Upper lobe of right lung (tissue), 1 donor: Measurements from ENCODE around the gene PI3. TPM values are rescaled to one million over a fixed set of nuclear protein-coding genes. Genes with fewer than 3 reads are reported as not detected.
"Not testable (repeated sequence)": the region's sequence is repeated elsewhere in the genome, so short reads cannot be mapped to it uniquely, and the experiment has no call there.

Experiments used
- ATAC-seq: fragments of 200-7000 bp; cut with Tn5 transposase; one replicate; pipeline ENCODE4 v1.9.1; 2020; ENCODE audit warnings: mild to moderate bottlenecking, moderate library complexity
- DNase-seq: peaks from one replicate; pipeline ENCODE4 v3.0.0-alpha.2; 2020
- H3K27ac ChIP-seq: fragments of 200-600 bp; one replicate; pipeline ENCODE4 v1.8.0; 2022
- H3K27me3 ChIP-seq: fragments of 200-600 bp; one replicate; pipeline ENCODE4 v1.8.0; 2022; ENCODE audit warnings: mild to moderate bottlenecking
- H3K36me3 ChIP-seq: fragments of 200-600 bp; one replicate; pipeline ENCODE4 v1.8.0; 2022
- H3K4me1 ChIP-seq: fragments of 200-600 bp; one replicate; pipeline ENCODE4 v1.8.0; 2022
- H3K4me3 ChIP-seq: fragments of 200-600 bp; one replicate; pipeline ENCODE4 v1.8.0; 2022; ENCODE audit warnings: mild to moderate bottlenecking
- H3K9me3 ChIP-seq: fragments of 200-600 bp; one replicate; pipeline ENCODE4 v1.8.0; 2022
- CTCF ChIP-seq: fragments of 200-600 bp; IDR thresholded peaks from one replicate; pipeline ENCODE4 v1.8.0; 2022; ENCODE audit warnings: antibody characterized with exemption
- intact Hi-C: fragments of 100-400 bp; cut with DNase I; formaldehyde crosslinking; loops from one replicate; pipeline ENCODE4 v1.11.0; 2022
- long read RNA-seq: library from polyadenylated mRNA; unstranded; transcript quantifications from one replicate; pipeline ENCODE4 v2.0.0, GENCODE V29; 2021
- total RNA-seq: library from RNA; stranded (reverse); fragmentation: NEBNext Ultra II Directional; extraction: Animal tissue kit (Norgen Biotek cat#: 25700); gene quantifications from one replicate; pipeline ENCODE4 v1.2.1, GENCODE V29; 2021
- donor health status: DM: no; HTN: yes; CAD: no; lungs with severe emphysema.

The PI3 gene
- 4.1 TPM for total RNA-seq
- long read RNA-seq = 0 reads

- Histone ChIP-seq H3K4me3 (no peak within 1 kb of the TSS), H3K9me3 (no peaks in the 10 kb centered on the region), H3K36me3 (no peaks in the 10 kb centered on the region), H3K4me1 (no peaks in the 10 kb centered on the region), H3K27me3 (no peaks in the 10 kb centered on the region), H3K27ac (no peak within 1 kb of the TSS)
- DNase-seq (peak; percentile 81), ATAC-seq (peak; percentile 58)
- intact Hi-C loops = no loop called here
- no peak for TF ChIP-seq CTCF
Observed at GRCh38 chr20:45174434-45175364, at the start of gene PI3. Gene PI3 (plus strand): TSS chr20:45174902. CDS start chr20:45174923, 21 bp downstream.

- Histone ChIP-seq H3K27me3 (no peaks in the 10 kb centered on the region), H3K9me3 (no peaks in the 10 kb centered on the region), H3K4me3 (no peak overlapping the region), H3K27ac (peak overlapping the region; percentile 37), H3K4me1 (no peaks in the 10 kb centered on the region), H3K36me3 (no peaks in the 10 kb centered on the region)
- intact Hi-C loops = no loop called here
- DNase-seq = no peak
- peak; percentile 83 for ATAC-seq
- TF ChIP-seq CTCF = no peak
Observed at GRCh38 chr20:45128099-45128498, 46.6 kb upstream of the PI3 start.

GRCh38 chr20:45136911-45137310, 37.8 kb upstream of the PI3 start:
- Histone ChIP-seq H3K27me3 (peaks cover 4% of the 10 kb centered on the region), H3K9me3 (no peaks in the 10 kb centered on the region), H3K4me1 (no peaks in the 10 kb centered on the region), H3K36me3 (no peaks in the 10 kb centered on the region), H3K4me3 (no peak overlapping the region), H3K27ac (no peak overlapping the region)
- ATAC-seq = no peak
- no peak for DNase-seq
- TF ChIP-seq CTCF = no peak
- intact Hi-C loops = no loop called here

- Histone ChIP-seq H3K36me3 (no peaks in the 10 kb centered on the region), H3K9me3 (no peaks in the 10 kb centered on the region), H3K4me1 (no peaks in the 10 kb centered on the region), H3K4me3 (no peak overlapping the region), H3K27me3 (peaks cover 4% of the 10 kb centered on the region), H3K27ac (no peak overlapping the region)
- intact Hi-C loops = no loop called here
- TF ChIP-seq CTCF = peak; percentile 69
- DNase-seq (peak; percentile 90), ATAC-seq (peak; percentile 94)
Observed at GRCh38 chr20:45138561-45139300, 36.0 kb upstream of the PI3 start.

- H3K4me3 ChIP-seq, H3K27me3 ChIP-seq, ATAC-seq, intact Hi-C loops, H3K27ac ChIP-seq, H3K4me1 ChIP-seq, H3K9me3 ChIP-seq, DNase-seq, H3K36me3 ChIP-seq: not testable (repeated sequence)
Observed at GRCh38 chr20:45139733-45140375, 34.8 kb upstream of the PI3 start.
